GM20000 (cell line): Measurements from ENCODE around the gene GRK7.

Source experiments
- DNase-seq: peaks from one replicate; pipeline ENCODE4 v3.0.0; 2012; ENCODE audit warnings: low spot score
- CTCF ChIP-seq: IDR thresholded peaks from 2 replicates; pipeline ENCODE4 v1.5.1; 2012; ENCODE audit warnings: mild to moderate bottlenecking, control low read depth; ENCODE audit errors: extremely low read depth, missing control alignments

The GRK7 gene

GRCh38 chr3:141804447-141804777 lies 41.2 kb downstream of the GRK7 start:
- DNase-seq: no peak
- no peak for TF ChIP-seq CTCF

- DNase-seq: no peak
Observed at GRCh38 chr3:141804778-141805639, 41.8 kb downstream of the GRK7 start.

DNA sequence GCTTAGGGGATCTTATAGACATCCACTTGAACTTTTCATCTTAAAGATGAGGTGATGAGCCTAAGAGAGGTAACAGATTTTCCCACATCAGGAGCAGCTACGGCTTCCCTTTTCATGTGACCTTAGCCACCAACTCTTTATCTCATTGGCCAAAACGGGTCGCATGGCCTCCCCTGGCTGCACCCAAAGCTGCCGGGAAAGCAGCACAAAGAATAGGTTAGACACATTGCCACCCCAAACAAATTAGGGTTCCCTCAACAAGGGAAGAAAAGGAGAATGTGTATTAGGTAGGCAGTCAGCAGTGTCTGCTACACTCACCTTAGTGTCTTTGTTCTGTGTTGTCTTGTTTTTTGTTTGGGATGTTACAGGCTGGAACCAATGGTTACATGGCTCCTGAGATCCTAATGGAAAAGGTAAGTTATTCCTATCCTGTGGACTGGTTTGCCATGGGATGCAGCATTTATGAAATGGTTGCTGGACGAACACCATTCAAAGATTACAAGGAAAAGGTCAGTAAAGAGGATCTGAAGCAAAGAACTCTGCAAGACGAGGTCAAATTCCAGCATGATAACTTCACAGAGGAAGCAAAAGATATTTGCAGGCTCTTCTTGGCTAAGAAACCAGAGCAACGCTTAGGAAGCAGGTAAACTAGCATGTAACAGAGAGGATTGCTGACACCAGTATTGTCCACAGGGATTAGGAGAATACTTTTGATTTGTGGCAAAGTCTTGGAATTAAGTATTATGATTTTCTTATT lies 44.2 kb downstream of the GRK7 start:
- no peak for TF ChIP-seq CTCF
- no peak for DNase-seq

More at GRCh38 chr3:141804778-141805639, 41.8 kb downstream of the GRK7 start:
- no peak for TF ChIP-seq CTCF

DNA sequence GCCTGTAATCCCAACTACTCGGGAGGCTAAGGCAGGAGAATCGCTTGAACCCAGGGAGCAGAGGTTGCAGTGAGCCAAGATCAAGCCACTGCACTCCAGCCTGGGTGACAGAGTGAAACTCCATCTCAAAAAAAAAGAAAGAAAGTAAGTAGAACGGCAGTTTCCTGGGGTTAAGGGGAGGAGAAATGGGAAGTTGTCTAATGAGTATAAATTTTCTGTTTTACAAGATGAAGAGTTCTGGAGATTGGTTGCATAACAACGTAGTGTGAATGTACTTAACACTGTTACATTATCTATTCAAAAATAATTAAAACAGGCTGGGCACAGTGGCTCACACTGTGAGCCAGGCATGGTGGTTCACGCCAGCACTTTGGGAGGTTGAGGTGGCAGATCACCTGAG lies 45.4 kb downstream of the GRK7 start:
- no peak for TF ChIP-seq CTCF
- no peak for DNase-seq

DNA sequence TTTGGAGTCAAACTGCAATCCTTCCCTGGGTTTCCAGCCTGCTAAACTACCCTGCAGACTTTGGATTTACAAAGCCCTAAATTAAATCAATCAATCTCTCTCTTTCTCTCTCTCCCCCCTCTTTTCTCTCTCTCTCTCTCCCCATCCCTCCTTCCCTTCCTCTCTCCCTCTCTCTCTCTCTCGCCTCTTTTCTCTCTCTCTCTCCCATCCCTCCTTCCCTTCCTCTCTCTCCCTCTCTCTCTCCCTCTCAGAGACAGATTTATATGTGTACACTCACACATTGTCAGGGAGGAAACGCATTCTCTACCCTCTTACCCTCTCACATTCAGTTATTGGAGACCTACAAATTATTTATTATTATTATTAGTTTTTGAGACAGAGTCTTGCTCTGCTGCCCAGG lies 47.0 kb downstream of the GRK7 start:
- DNase-seq: no peak
- TF ChIP-seq CTCF: no peak

DNA sequence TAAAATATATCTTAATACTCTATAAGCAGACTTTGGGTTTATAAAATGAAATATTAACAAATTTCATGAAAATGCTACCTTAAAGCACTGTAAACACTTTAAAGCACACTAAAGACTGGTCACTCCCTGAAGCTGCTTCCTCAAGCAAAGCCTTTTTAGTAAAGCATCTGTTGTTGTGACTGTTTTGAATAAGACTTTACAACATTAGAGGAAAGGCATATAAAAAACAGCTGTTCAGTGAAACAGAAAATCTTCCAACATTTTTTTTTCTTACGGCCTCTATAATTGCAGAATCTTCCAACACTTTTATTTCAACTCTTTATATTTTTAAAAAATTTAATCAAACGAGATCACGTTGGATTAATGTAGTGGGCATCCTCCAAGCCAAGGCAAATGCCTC lies 48.1 kb downstream of the GRK7 start:
- no peak for DNase-seq
- TF ChIP-seq CTCF: no peak

DNA sequence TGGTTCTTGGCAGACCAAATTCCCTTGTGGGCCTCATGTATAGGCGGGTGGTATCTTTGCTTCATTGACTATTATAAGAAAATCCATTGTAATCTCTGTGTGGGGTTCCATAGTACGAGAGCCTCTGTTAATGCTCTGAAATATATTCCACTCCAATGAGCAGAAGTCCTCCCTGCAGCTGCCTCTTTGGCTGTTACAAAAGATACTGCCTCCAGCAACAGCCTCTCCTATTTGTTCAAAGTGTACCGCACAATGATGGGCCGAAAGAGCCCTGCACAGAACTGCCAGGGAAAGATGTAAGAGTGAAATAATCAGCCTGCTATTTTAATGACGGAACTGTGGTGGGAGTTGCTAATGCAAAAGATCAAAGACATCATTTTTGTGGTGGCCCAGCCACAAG lies 48.9 kb downstream of the GRK7 start:
- DNase-seq: no peak
- TF ChIP-seq CTCF: no peak
